ENCODE measurements around the gene RPL22.

The RPL22 gene

GRCh38 chr1:6157528-6158174 lies 41.7 kb downstream of the RPL22 start:
- in situ Hi-C loops (cut with MboI; ENCODE audit: low sequenced_read_pairs) = no loop called here

GRCh38 chr1:6157132-6157527 lies 42.3 kb downstream of the RPL22 start:
- in situ Hi-C loops (cut with MboI; ENCODE audit: low sequenced_read_pairs) = no loop called here

- in situ Hi-C loops (cut with MboI; ENCODE audit: low sequenced_read_pairs) = no loop called here
These were observed 44.7 kb downstream of the RPL22 start for GRCh38 chr1:6154525-6155319.

DNA sequence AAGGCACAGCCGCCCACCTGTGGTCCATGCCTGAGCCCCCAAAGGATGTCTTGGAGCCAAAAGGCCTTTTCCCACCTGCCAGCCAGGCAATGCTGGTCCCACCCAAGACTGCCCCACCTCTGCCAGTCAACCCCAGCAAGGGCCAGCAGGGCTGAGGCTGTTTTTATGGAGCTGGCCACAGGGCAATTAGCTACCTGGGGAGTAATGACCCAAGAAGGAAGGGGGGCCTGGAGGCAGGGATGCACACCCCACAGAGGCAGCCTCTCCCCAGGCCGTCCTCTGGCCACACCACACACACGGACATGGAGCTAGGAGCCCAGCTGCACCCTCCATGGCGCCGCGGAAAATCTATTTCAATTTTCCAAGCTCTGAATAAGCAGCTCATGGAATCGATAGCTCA lies 46.5 kb downstream of the RPL22 start:
- in situ Hi-C loops (cut with MboI; ENCODE audit: low sequenced_read_pairs) = no loop called here

DNA sequence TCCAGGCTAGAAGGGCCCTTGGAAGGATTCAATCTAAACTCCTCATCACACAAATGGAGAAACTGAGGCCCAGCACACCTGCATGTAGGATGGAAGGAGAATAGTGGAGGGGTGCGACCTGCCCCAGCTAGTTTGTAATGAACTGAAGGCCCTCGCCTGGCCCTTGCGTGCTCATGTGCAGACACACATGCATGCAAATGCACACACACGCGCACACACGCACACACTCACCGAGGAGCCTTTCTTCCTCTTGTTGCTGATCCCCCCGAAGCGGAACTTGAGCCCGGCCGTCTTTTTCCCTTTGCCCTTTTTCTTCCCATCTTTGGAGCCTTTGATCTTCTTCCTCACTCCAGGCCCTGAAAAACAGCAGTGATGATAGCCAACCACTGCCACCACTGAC lies 47.2 kb downstream of the RPL22 start:
- in situ Hi-C loops (cut with MboI; ENCODE audit: low sequenced_read_pairs) = no loop called here

DNA sequence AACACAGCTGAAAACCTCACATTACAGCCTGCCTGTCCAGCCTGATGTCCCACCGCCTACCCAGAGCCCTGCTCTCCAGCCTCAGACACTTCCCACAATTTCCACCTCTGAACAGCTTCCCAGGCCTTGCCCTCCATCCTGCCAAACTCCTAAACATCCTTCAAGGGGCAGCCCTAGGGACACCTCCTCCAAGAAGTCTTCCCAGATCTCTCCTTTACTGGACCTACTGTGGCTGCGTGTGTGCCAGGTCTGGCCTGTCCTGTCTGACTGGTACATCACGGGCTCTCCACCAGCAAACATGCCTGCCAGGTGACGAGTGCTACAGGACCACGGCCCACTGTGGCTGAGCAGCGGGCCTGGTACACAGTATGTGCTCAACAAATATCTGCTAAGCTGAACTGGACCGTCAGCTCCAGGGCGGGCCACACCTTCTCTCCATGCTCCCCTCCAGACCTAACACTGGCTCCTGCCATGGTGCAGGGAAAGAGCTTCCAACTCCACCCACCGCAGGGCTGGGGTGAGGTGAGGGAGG lies 48.0 kb downstream of the RPL22 start:
- in situ Hi-C loops (cut with MboI; ENCODE audit: low sequenced_read_pairs) = no loop called here

- in situ Hi-C loops (cut with MboI; ENCODE audit: low sequenced_read_pairs) = no loop called here
These were observed 49.1 kb downstream of the RPL22 start for GRCh38 chr1:6150006-6150938.

GRCh38 chr1:6149597-6149996 lies 49.8 kb downstream of the RPL22 start:
- in situ Hi-C loops (cut with MboI; ENCODE audit: low sequenced_read_pairs) = no loop called here

GRCh38 chr1:6148497-6149241 lies 50.7 kb downstream of the RPL22 start:
- in situ Hi-C loops (cut with MboI; ENCODE audit: low sequenced_read_pairs) = no loop called here

- in situ Hi-C loops (cut with MboI; ENCODE audit: low sequenced_read_pairs) = no loop called here
These were observed 53.5 kb downstream of the RPL22 start for GRCh38 chr1:6145864-6146410.

DNA sequence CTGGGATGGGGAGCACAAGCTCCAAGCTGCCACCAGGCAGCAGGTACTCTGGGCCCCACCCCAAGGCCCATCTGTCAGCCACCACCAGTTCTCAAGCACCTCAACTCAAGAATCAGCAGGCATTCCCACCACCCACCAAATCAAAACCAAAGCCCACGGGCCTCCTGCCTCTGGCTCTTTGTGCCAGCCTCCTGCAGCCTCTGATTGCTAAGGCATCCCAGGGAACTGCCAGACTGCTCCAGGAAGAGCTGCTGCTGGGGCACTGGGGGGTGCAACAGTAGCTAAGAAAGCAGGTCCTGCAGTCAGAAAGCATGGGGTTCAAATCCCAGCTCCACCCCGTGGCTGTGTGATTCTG lies 54.0 kb downstream of the RPL22 start:
- in situ Hi-C loops (cut with MboI; ENCODE audit: low sequenced_read_pairs) = no loop called here

- in situ Hi-C loops (cut with MboI; ENCODE audit: low sequenced_read_pairs) = no loop called here
These were observed 54.6 kb downstream of the RPL22 start for GRCh38 chr1:6144647-6145395.

DNA sequence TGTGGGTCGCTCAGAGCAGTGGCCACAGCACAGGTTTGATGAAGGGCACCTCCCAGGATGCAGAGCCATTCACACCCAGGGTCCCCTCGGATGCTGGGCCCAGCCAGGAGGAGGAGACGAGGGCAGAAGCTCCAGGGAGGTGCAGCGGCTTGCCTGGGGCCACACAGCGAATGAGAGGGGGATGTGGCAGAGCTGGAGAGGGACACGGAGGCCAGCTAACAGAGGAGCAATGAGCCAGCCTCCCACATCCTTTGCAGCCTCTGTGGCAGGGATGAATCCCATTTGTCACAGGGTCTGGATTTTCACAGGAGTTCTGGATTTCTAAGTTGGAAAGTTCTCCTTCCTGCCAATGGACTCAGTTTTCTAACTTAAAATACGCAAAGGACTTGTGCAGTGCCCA lies 55.2 kb downstream of the RPL22 start:
- in situ Hi-C loops (cut with MboI; ENCODE audit: low sequenced_read_pairs) = no loop called here

DNA sequence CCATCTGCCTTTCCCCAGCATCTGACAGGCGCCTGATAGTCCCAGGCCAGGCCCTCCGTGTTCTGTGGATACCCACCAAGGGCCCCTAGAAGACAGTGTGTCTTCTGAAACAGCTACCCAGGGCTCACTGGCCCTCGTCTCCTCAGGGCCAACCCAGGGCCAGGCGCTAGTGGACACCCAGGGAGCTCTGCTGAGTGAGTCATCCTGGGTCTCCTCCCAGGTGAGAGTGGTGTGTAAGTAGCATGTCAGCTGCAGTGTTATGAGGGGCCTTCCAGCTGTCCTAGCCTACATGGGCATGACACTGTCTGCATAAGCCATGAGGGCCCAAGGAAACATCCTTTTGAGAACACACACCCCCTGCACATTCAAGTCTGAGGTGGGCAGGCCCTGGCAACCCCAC lies 56.0 kb downstream of the RPL22 start:
- in situ Hi-C loops (cut with MboI; ENCODE audit: low sequenced_read_pairs) = no loop called here

DNA sequence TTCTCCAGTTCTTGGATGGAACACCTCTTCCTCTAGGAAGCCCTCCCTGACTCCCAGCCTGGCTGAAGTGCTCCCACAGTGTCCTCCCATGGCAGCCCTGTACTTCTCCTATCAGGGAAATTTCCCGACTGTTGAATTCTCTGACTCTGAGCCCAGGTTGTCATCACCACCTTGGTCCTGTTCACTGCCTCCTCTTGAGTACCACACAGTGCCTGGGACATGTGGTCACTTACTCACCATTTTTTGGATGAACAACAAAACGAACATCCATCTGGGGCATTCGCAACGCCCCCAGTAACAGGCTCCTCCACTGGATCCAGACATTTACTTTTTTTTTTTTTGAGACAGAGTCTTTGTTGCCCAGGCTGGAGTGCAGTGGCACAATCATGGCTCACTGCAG lies 56.7 kb downstream of the RPL22 start:
- in situ Hi-C loops (cut with MboI; ENCODE audit: low sequenced_read_pairs) = no loop called here

DNA sequence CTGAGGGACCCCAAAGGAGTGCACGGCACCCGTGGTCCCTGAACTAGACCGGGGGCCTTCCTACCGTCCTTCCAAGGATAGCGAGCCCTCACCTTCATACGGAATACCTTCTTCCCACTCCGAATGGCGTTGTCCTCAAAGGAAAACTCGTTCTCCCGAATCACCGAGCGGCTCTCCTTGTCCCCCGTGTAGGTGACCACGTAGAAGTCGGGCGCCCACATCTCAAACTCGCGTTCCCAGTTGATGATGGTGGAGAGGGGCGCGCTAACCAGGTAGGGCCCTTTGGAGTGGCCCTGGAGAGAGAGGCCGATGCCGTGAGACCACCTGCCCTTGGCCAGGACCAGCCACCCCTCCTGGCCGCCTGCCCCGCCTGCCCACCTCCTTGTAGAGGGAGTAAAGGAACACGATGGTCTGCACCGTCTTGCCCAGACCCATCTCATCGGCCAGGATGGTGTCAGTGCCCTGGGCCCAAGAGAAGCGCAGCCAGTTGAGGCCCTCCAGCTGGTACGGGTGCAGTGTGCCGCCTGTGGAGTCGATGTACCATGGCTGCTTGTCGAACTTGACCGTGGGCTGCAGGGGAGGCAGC lies 57.3 kb downstream of the RPL22 start:
- in situ Hi-C loops (cut with MboI; ENCODE audit: low sequenced_read_pairs) = no loop called here

DNA sequence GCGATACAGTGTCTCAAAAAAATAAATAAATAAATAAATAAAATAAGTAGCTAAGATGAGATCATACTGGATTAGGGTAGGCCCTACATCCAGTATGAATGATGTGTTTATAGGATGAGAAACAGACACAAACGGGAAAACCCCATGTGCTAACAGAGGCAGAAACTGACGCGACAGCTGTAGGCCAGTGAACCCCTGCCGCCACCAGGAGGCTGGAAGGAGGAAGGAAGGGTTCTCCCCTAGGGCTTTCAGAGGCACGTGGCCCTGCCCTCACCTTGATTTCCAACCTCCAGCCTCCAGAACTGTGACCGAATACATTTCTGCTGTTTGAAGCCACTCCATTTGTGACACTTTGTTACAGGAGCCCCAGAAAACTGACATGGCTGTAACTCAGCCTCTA lies 57.8 kb downstream of the RPL22 start:
- in situ Hi-C loops (cut with MboI; ENCODE audit: low sequenced_read_pairs) = no loop called here

GRCh38 chr1:6140413-6140812 lies 59.0 kb downstream of the RPL22 start:
- in situ Hi-C loops (cut with MboI; ENCODE audit: low sequenced_read_pairs) = no loop called here

DNA sequence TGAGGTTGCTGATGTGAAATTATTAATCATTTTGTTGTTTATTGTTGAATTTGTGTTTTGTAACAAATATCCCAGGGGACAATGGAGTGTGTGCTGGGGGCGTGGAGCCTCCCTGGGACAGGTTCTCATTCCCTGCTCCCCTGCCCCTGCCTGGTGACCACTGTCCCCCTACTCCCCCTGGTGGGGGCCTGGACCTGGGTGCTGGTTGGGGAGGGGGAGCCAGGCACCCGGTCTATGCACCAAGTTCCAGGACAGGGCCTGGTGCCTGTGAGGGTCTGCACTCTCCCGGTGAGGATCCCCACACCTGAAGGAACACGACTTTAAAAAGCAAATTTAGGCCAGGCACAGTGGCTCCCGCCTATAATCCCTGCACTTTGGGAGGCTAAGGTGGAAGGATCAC lies 61.6 kb downstream of the RPL22 start:
- in situ Hi-C loops (cut with MboI; ENCODE audit: low sequenced_read_pairs) = no loop called here
